ENCODE measurements around the gene SPOCK1.

DNA sequence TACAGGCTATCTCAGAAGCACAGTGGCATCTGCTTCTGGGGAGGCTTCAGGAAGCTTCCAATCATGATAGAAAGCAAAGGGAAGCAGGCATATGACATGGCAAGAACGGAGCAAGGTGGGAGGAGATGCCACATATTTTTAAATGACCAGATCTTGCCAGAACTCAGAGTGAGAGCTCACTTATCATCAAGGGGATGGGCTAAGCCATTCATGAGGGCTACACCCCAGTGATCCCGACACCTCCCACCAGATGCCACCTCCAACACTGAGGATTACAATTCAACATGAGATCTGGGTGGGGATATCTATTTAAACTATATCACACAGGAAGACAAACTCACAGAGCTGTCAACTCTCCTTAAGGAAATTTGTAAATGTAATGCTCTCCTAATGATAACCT, 258.8 kb downstream of the SPOCK1 start:
- TF ChIP-seq CTCF (IDR thresholded peaks at IDR 0.05) (no peak), POLR2A (IDR thresholded peaks at IDR 0.05) (no peak)
